Gastroesophageal sphincter (tissue), 3 donors: ENCODE data around the gene TMEM61.

Source experiments
- EP300 ChIP-seq: sonication (generic); formaldehyde crosslinking; IDR thresholded peaks from one replicate; pipeline ENCODE4 v1.6.1; 2017; ENCODE audit warnings: antibody characterized with exemption, mild to moderate bottlenecking
- POLR2A ChIP-seq, 2 donors: fragments of 450-650 bp; IDR thresholded peaks; one replicate each; pipeline ENCODE4 v1.6.1; 2017; ENCODE audit warnings: antibody characterized with exemption in 2 of 2, mild to moderate bottlenecking in 2 of 2, moderate library complexity in 1 of 2
- POLR2AphosphoS5 ChIP-seq: sonication (generic); formaldehyde crosslinking; IDR thresholded peaks from one replicate; pipeline ENCODE4 v1.6.1; 2017; ENCODE audit warnings: antibody characterized with exemption
- TF ChIP-seq, protein P1 (sequence below), 4 experiments: fragments of 200-600 bp in 2 of 4; fragments of 450-650 bp in 2 of 4; sonication (generic) in 1 of 4; IDR thresholded peaks; one replicate each; pipeline ENCODE4 v1.5.1; 2017 to 2019; ENCODE audit warnings: antibody characterized with exemption in 4 of 4, mild to moderate bottlenecking in 2 of 4, moderate library complexity in 2 of 4

DNA sequence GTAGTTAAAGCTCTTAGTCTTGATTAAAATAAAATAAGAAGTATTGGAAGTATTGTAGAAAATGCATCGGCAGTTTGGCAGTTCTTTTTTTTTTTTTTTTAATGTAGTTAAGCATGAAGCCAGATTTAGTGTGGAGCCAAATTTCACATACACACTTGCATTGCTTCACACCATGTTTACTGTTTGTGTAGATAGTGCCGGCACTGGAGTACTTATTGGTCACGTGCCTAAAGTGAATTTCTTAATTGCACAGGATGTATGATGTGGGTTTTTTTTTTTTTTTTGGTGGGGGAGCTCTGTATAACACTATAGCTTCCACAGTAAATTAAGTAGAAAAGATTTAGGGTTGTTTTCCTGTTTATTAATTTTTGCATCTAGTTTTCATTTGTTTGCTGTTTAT, 21.2 kb upstream of the TMEM61 start:
- no peak for TF ChIP-seq POLR2A (IDR thresholded peaks at IDR 0.05)
- TF ChIP-seq, protein P1, sequence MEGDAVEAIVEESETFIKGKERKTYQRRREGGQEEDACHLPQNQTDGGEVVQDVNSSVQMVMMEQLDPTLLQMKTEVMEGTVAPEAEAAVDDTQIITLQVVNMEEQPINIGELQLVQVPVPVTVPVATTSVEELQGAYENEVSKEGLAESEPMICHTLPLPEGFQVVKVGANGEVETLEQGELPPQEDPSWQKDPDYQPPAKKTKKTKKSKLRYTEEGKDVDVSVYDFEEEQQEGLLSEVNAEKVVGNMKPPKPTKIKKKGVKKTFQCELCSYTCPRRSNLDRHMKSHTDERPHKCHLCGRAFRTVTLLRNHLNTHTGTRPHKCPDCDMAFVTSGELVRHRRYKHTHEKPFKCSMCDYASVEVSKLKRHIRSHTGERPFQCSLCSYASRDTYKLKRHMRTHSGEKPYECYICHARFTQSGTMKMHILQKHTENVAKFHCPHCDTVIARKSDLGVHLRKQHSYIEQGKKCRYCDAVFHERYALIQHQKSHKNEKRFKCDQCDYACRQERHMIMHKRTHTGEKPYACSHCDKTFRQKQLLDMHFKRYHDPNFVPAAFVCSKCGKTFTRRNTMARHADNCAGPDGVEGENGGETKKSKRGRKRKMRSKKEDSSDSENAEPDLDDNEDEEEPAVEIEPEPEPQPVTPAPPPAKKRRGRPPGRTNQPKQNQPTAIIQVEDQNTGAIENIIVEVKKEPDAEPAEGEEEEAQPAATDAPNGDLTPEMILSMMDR (IDR thresholded peaks at IDR 0.05), result no peak
- TF ChIP-seq POLR2AphosphoS5, result no peak
- TF ChIP-seq EP300, result no peak
